Esophagus muscularis mucosa (tissue), 4 donors: Measurements from ENCODE around the gene NLRX1. TPM values are rescaled to one million over a fixed set of nuclear protein-coding genes. Genes with fewer than 3 reads are reported as not detected.
"Not testable (repeated sequence)": the region's sequence is repeated elsewhere in the genome, so short reads cannot be mapped to it uniquely, and the experiment has no call there.

ENCODE experiments used
- DNase-seq: peaks from one replicate; pipeline ENCODE4 v3.0.0-alpha.2; 2017; ENCODE audit errors: extremely low spot score
- H3K27ac ChIP-seq, 4 donors: fragments of 200-600 bp; sonication (generic); replicated peaks in 1 of 4; 1 replicate in 3 of 4; 2 replicates in 1 of 4; pipeline ENCODE4 v1.5.1; 2016 to 2019; ENCODE audit warnings: mild to moderate bottlenecking in 1 of 4
- H3K27me3 ChIP-seq, 4 donors: fragments of 200-600 bp; sonication (generic); one replicate each; pipeline versions ENCODE4 v1.5.1 to v1.6.0; 2016 to 2019
- H3K36me3 ChIP-seq, 4 donors: fragments of 200-600 bp; sonication (generic); one replicate each; pipeline ENCODE4 v1.5.1; 2016 to 2019
- H3K4me1 ChIP-seq, 4 donors: fragments of 200-600 bp; sonication (generic); one replicate each; pipeline ENCODE4 v1.5.1; 2016 to 2019
- H3K4me3 ChIP-seq, 4 donors: fragments of 200-600 bp; sonication (generic); 1 replicate in 2 of 4; 2 replicates in 2 of 4; pipeline ENCODE4 v1.5.1; 2016 to 2019; ENCODE audit warnings: mild to moderate bottlenecking in 4 of 4, moderate library complexity in 1 of 4
- H3K9me3 ChIP-seq, 4 donors: fragments of 200-600 bp; sonication (generic); 1 replicate in 3 of 4; 2 replicates in 1 of 4; pipeline ENCODE4 v1.5.1; 2016 to 2019
- CTCF ChIP-seq, 3 experiments: fragments of 200-600 bp in 2 of 3; fragments of 450-650 bp in 1 of 3; sonication (generic) in 2 of 3; IDR thresholded peaks; one replicate each; pipeline ENCODE4 v1.5.1; 2017 to 2019; ENCODE audit warnings: antibody characterized with exemption in 3 of 3, mild to moderate bottlenecking in 2 of 3, moderate library complexity in 1 of 3
- EP300 ChIP-seq: sonication (generic); formaldehyde crosslinking; IDR thresholded peaks from one replicate; pipeline ENCODE4 v1.6.1; 2017; ENCODE audit warnings: antibody characterized with exemption
- POLR2A ChIP-seq: fragments of 450-650 bp; IDR thresholded peaks from one replicate; pipeline ENCODE4 v1.6.1; 2017; ENCODE audit warnings: antibody characterized with exemption, moderate library complexity, mild to moderate bottlenecking, low read depth
- POLR2AphosphoS5 ChIP-seq, 2 donors: sonication (generic); formaldehyde crosslinking; IDR thresholded peaks; one replicate each; pipeline ENCODE4 v1.6.1; 2017; ENCODE audit warnings: antibody characterized with exemption in 2 of 2
- WGBS: methylation state at CpG from one replicate; pipeline ENCODE4 v1.1.5; 2018; 5-methylcytosine and 5-hydroxymethylcytosine counted together
- intact Hi-C: fragments of 100-400 bp; cut with DNase I; formaldehyde crosslinking; loops from one replicate; pipeline ENCODE4 v1.15.1; 2023
- total RNA-seq, 4 donors: library from RNA; depleted of rRNA; stranded (reverse); fragments of >200 nt; gene quantifications; one replicate each; pipeline versions ENCODE4 v1.1.0 to v1.2.1, GENCODE V29; 2016

The NLRX1 gene
- total RNA-seq, 4 donors from 2014 or later: 21.5 to 47.3 (median 27.2) TPM

- WGBS: 73% methylated on average over 5 of the region's 6 CpGs
- no peak for DNase-seq
- Histone ChIP-seq H3K4me3 (no peak overlapping the region), H3K9me3 (no peaks in the 10 kb centered on the region), H3K36me3 (peaks cover 7 to 72% (median 58%) of the 10 kb centered on the region in 4 donors), H3K27me3 (no peaks in the 10 kb centered on the region), H3K27ac (no peak overlapping the region), H3K4me1 (peaks cover 0 to 9% (median 0%) of the 10 kb centered on the region in 4 donors)
- TF ChIP-seq POLR2A (no peak), CTCF (IDR thresholded peaks at IDR 0.05) (no peak), POLR2AphosphoS5 (IDR thresholded peaks at IDR 0.05) (no peak), EP300 (no peak)
- intact Hi-C loops: no loop called here
These were observed 12.5 kb downstream of the NLRX1 start for GRCh38 chr11:119180729-119181676.

GRCh38 chr11:119181677-119182412, 13.3 kb downstream of the NLRX1 start:
- H3K36me3 ChIP-seq: peaks cover 6 to 65% (median 55%) of the 10 kb centered on the region in 4 donors
- no peak overlapping the region for H3K4me3 ChIP-seq
- H3K27ac ChIP-seq: no peak overlapping the region
- no peaks in the 10 kb centered on the region for H3K9me3 ChIP-seq
- peaks cover 0 to 9% (median 0%) of the 10 kb centered on the region in 4 donors for H3K4me1 ChIP-seq
- intact Hi-C loops: no loop called here
- no peak for TF ChIP-seq POLR2AphosphoS5 (IDR thresholded peaks at IDR 0.05)
- no peak for TF ChIP-seq EP300
- no peak for TF ChIP-seq CTCF (IDR thresholded peaks at IDR 0.05)
- TF ChIP-seq POLR2A: no peak
- 86% methylated on average over 16 of the region's 17 CpGs for WGBS
- H3K27me3 ChIP-seq: peaks cover 0 to 7% (median 0%) of the 10 kb centered on the region in 4 donors
- DNase-seq: no peak

GRCh38 chr11:119184399-119184798, 15.9 kb downstream of the NLRX1 start:
- Histone ChIP-seq H3K27me3 (peaks cover 0 to 21% (median 0%) of the 10 kb centered on the region in 4 donors), H3K36me3 (peaks cover 4 to 48% (median 39%) of the 10 kb centered on the region in 4 donors)
- H3K27ac ChIP-seq, H3K4me1 ChIP-seq, H3K4me3 ChIP-seq, H3K9me3 ChIP-seq, intact Hi-C loops, DNase-seq: not testable (repeated sequence)
- WGBS: 84% methylated on average over 9 of the region's 9 CpGs

- no peak for DNase-seq
- 67% methylated on average over 11 of the region's 15 CpGs for WGBS
- Histone ChIP-seq H3K4me1 (no peaks in the 10 kb centered on the region), H3K36me3 (peaks cover 4 to 30% (median 27%) of the 10 kb centered on the region in 4 donors), H3K27me3 (peaks cover 0 to 21% (median 0%) of the 10 kb centered on the region in 4 donors), H3K9me3 (no peaks in the 10 kb centered on the region), H3K27ac (no peak overlapping the region), H3K4me3 (no peak overlapping the region)
- intact Hi-C loops: no loop called here
- no peak for TF ChIP-seq POLR2A
These were observed 17.6 kb downstream of the NLRX1 start for GRCh38 chr11:119185981-119186634.

GRCh38 chr11:119187123-119187892, 18.8 kb downstream of the NLRX1 start:
- no peak overlapping the region for H3K27ac ChIP-seq
- DNase-seq: no peak
- H3K4me3 ChIP-seq: no peak overlapping the region
- peaks cover 0 to 21% (median 0%) of the 10 kb centered on the region in 4 donors for H3K27me3 ChIP-seq
- TF ChIP-seq EP300 (no peak), POLR2A (no peak), CTCF (IDR thresholded peaks at IDR 0.05) (no peak), POLR2AphosphoS5 (IDR thresholded peaks at IDR 0.05) (no peak)
- intact Hi-C loops: no loop called here
- no peaks in the 10 kb centered on the region for H3K9me3 ChIP-seq
- peaks cover 0 to 18% (median 15%) of the 10 kb centered on the region in 4 donors for H3K36me3 ChIP-seq
- 85% methylated on average over 17 of the region's 21 CpGs for WGBS
- no peaks in the 10 kb centered on the region for H3K4me1 ChIP-seq
